M059J (cell line): ENCODE data around the gene ARHGAP5. TPM values are rescaled to one million over a fixed set of nuclear protein-coding genes. Genes with fewer than 3 reads are reported as not detected.
A peak's percentile ranks its signal among the peaks of the same experiment; 100 is the strongest.

ENCODE experiments used
- DNase-seq: peaks from one replicate; pipeline ENCODE4 v3.0.0-alpha.2; 2012; ENCODE audit warnings: low read depth
- total RNA-seq: library from RNA; depleted of rRNA; stranded (reverse); fragments of >200 nt; shearing (Covaris generic); gene quantifications from 2 replicates; pipeline ENCODE4 v1.2.3, GENCODE V29; 2014

ARHGAP5 gene
- total RNA-seq, 1 experiment from 2014 or later: 52.5 TPM

- no peak for DNase-seq
These were observed 106.3 kb downstream of the ARHGAP5 start for GRCh38 chr14:32183151-32184058.

GRCh38 chr14:32185097-32185496 is 108.0 kb downstream of the ARHGAP5 start:
- no peak for DNase-seq

- DNase-seq: no peak
These were observed 109.1 kb downstream of the ARHGAP5 start for GRCh38 chr14:32186248-32186647.

- no peak for DNase-seq
These were observed 112.7 kb downstream of the ARHGAP5 start for GRCh38 chr14:32189811-32190210.

GRCh38 chr14:32190673-32191072 is 113.6 kb downstream of the ARHGAP5 start:
- peak; percentile 15 for DNase-seq

- no peak for DNase-seq
These were observed 115.7 kb downstream of the ARHGAP5 start for GRCh38 chr14:32192712-32193373.

- DNase-seq: no peak
These were observed 116.4 kb downstream of the ARHGAP5 start for GRCh38 chr14:32193532-32193931.

- DNase-seq: no peak
These were observed 118.5 kb downstream of the ARHGAP5 start for GRCh38 chr14:32195636-32196035.

GRCh38 chr14:32197919-32198318 is 120.8 kb downstream of the ARHGAP5 start:
- no peak for DNase-seq

- DNase-seq: no peak
These were observed 123.5 kb downstream of the ARHGAP5 start for GRCh38 chr14:32200368-32201192.

GRCh38 chr14:32201193-32201815 is 124.2 kb downstream of the ARHGAP5 start:
- peak; percentile 77 for DNase-seq

- no peak for DNase-seq
These were observed 124.8 kb downstream of the ARHGAP5 start, which contains the start of gene RNU6-7 for GRCh38 chr14:32201816-32202490. Gene RNU6-7 (plus strand): TSS chr14:32202045.

- DNase-seq: no peak
These were observed 125.4 kb downstream of the ARHGAP5 start for GRCh38 chr14:32202491-32202997.

- peak; percentile 81 for DNase-seq
These were observed 126.1 kb downstream of the ARHGAP5 start, which contains the start of gene RNU6-8 for GRCh38 chr14:32202998-32203882. Gene RNU6-8 (minus strand): TSS chr14:32203269.

- peak; percentile 30 for DNase-seq
These were observed 126.8 kb downstream of the ARHGAP5 start for GRCh38 chr14:32203928-32204357.

- no peak for DNase-seq
These were observed 128.4 kb downstream of the ARHGAP5 start for GRCh38 chr14:32205554-32205953.

GRCh38 chr14:32205984-32206383 is 128.9 kb downstream of the ARHGAP5 start:
- DNase-seq: peak; percentile 57

GRCh38 chr14:32206552-32206951 is 129.4 kb downstream of the ARHGAP5 start:
- DNase-seq: no peak

- no peak for DNase-seq
These were observed 131.4 kb downstream of the ARHGAP5 start for GRCh38 chr14:32208490-32208889.
